T47D (cell line): ENCODE measurements around the gene LMX1B.
A peak's percentile ranks its signal among the peaks of the same experiment; 100 is the strongest.
"Not testable (repeated sequence)": the region's sequence is repeated elsewhere in the genome, so short reads cannot be mapped to it uniquely, and the experiment has no call there.

Experiments
- DNase-seq, 2 experiments: peaks; one replicate each; pipeline versions ENCODE4 v3.0.0 to v3.0.0-alpha.2; 2011 to 2012; ENCODE audit warnings: low read depth in 1 of 2, low spot score in 1 of 2
- JUND ChIP-seq: IDR thresholded peaks from 2 replicates; pipeline ENCODE4 v1.6.1; 2012; ENCODE audit warnings: low read depth
- in situ Hi-C: cut with HindIII; loops from 2 replicates; pipeline ENCODE4 v1.10.0; 2016; ENCODE audit warnings: low sequenced_read_pairs, low pct_unique_long_range_greater_than_20kb

LMX1B gene

GRCh38 chr9:126720661-126721563, 107.2 kb downstream of the LMX1B start:
- no peak for DNase-seq
- in situ Hi-C loops, result no loop called here
- no peak for TF ChIP-seq JUND

DNA sequence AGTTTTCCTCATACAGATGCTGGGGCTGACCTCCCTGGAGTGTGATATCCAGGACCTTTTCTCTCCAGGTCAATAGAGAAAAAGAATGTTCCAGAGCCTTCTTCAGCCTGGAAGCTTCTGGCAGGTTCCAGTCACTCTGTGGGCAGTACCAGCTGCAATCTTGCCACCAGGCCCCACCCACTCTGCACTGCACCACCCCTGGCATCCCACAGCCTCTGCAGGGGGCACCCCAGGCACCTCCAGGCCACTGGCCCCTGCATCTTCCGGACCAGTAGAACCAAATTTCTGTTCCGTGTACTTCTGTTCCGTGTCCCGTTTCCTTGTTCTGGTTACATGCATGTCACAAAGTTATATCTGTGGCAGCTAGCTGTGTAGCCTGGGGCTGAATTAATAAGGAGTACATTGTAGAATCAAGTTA, 107.8 kb downstream of the LMX1B start:
- no peak for TF ChIP-seq JUND
- DNase-seq, result no peak
- in situ Hi-C loops, result no loop called here

DNA sequence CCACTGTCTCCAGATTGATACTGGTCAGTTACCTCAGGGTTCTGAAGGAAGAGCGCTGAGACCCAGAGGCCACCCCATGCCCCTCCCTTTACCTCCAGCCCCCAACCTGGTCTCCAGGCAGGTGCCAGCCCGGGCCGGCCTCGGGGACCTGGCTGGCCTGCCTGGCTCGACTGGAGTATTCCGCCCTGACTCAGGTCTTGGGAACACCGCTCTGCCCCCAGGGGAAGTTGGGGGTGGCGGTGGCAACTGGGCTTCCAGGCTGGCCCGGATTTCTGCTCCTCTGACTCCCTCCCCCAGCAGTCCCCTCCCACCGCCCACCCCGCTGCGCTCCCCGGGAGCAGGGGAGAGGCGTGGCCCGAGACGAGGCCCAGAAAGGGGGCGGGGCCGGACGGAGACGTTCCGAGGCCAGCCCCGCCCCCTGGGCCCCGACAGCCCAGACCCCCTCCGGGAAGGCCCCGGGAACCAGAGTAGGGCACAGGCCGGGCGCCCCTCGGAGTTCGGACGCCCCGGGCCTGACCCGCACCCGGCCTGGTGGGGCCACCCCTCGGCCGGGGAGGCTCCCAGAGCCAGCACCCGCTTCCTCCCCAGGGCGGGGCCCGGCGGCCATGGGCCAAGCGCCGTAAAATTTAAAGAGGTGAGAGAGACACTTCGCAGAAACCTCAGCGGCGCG, 108.7 kb downstream of the LMX1B start:
- TF ChIP-seq JUND, result no peak
- DNase-seq, result peak; percentile 68 to 97
- in situ Hi-C loops, result no loop called here

DNA sequence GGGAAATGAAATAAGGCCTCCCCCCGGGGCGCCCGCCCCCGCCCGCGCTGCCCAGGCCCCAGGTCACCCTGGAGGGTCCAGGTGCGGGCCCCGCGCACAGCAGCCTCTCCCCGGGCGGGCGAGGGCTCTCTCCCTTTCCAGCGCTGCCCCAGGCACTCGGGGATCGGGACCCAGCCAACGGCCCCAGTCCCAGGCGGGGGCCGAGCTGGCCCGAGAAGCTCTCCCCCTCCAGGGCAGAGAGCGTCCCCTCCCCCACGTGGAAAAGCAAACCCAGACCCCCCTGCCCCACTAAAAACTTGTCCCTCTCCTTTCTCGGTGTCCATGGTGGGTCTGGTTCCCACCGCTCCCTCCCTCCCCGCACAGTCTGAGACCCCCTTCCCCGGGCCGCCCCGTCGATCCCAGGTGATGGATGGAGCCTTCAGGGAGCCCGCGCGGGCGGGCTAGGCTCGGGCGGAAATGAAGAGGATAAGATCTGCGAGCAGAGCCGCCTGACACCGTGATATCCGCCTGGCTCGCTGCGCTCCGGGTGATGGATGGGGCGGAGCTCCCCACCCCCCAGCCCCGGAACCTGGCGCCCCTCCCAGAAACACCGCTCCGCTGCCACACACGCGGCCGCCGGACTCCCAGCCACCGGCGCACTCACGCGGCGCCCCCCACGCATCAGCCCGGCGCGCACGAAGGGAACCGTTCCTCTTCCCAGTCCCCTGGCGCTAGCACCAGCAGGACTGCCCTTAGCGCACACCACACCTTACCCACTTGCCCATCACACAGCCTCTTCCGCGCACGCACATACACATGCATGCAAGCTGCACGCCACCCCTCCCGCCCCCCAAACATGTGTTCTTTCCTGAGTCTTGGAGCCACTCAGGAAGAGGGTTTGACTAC, 109.4 kb downstream of the LMX1B start:
- in situ Hi-C loops, result no loop called here
- DNase-seq, result peak in 1 of 2 experiments; percentile 64
- TF ChIP-seq JUND, result no peak

- in situ Hi-C loops, result no loop called here
- DNase-seq, result no peak
- TF ChIP-seq JUND, result no peak
These were observed 110.1 kb downstream of the LMX1B start for GRCh38 chr9:126723807-126724172.

- peak in 1 of 2 experiments; percentile 45 for DNase-seq
- no peak for TF ChIP-seq JUND
- in situ Hi-C loops, result no loop called here
These were observed 110.5 kb downstream of the LMX1B start for GRCh38 chr9:126724226-126724625.

GRCh38 chr9:126725485-126725884, 111.8 kb downstream of the LMX1B start:
- DNase-seq, in situ Hi-C loops: not testable (repeated sequence)

DNA sequence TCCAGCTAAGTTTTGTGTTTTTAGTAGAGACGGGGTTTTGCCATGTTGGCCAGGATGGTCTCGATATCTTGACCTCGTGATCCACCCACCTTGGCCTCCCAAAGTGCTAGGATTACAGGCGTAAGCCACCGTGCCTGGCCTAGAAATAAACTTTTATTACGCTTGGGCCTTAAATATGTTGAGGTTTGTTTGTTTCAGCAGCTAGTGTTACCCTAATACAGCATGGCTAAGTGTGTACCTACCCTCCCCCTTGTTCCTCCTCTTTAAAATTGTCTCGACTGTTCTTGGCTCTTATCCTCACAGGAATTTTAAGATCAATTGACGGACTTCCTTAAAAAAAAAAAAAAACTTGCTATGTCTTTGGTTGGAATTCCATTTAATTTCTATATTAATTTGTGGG, 114.5 kb downstream of the LMX1B start:
- DNase-seq, in situ Hi-C loops: not testable (repeated sequence)

GRCh38 chr9:126730592-126730991, 116.9 kb downstream of the LMX1B start:
- DNase-seq, in situ Hi-C loops: not testable (repeated sequence)

GRCh38 chr9:126733005-126733404, 119.3 kb downstream of the LMX1B start:
- no peak for TF ChIP-seq JUND
- in situ Hi-C loops, result no loop called here
- DNase-seq, result no peak

GRCh38 chr9:126734877-126735276, 121.1 kb downstream of the LMX1B start:
- DNase-seq, result no peak
- in situ Hi-C loops, result no loop called here
- no peak for TF ChIP-seq JUND

- in situ Hi-C loops, result no loop called here
- no peak for DNase-seq
- TF ChIP-seq JUND, result no peak
These were observed 121.8 kb downstream of the LMX1B start for GRCh38 chr9:126735482-126735881.
